GM18867 (cell line): ENCODE measurements around the gene SLC35B1.
"Not testable (repeated sequence)": the region's sequence is repeated elsewhere in the genome, so short reads cannot be mapped to it uniquely, and the experiment has no call there.

Experiments used
- ATAC-seq: cut with Tn5 transposase; IDR thresholded peaks from one replicate; pipeline ENCODE4 v1.9.1; 2021; ENCODE audit warnings: mild to moderate bottlenecking, moderate library complexity; ENCODE audit not compliant: unreplicated experiment

The SLC35B1 gene

GRCh38 chr17:49734515-49735490, 27.0 kb upstream of the SLC35B1 start:
- no peak for ATAC-seq

- ATAC-seq = no peak
These were observed 23.7 kb upstream of the SLC35B1 start for GRCh38 chr17:49731435-49731831.

DNA sequence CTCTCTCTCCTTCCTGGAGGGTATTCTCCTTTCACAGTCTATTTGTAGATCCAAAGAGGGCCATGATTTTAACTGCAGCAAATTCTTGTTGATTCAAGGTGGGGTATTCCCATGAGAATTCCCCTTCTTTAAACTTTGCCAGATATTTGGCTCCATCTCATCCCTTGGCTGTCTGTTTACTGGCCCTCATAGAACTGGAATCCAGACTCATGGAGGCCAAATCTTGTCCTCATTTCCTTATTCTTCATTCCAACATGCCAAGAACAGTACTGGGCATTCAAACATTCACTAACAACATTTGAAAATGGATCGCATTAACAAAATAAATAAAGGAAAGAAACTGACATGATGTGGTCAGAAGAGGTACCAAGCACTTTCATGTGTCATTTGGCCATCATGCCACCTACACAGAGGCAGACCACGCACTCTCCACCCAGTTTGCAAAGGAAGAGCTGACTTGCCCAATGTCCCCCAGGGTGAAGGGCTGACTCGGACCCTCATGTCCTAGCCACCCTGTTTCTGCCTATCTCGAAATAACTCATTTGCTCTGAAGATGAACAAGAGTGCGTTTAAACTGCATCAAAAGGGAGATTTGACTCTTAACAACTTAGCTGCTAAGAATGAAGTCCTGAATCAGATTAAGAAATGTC, 23.1 kb upstream of the SLC35B1 start:
- ATAC-seq = no peak

GRCh38 chr17:49730078-49730784, 22.5 kb upstream of the SLC35B1 start:
- ATAC-seq = no peak

DNA sequence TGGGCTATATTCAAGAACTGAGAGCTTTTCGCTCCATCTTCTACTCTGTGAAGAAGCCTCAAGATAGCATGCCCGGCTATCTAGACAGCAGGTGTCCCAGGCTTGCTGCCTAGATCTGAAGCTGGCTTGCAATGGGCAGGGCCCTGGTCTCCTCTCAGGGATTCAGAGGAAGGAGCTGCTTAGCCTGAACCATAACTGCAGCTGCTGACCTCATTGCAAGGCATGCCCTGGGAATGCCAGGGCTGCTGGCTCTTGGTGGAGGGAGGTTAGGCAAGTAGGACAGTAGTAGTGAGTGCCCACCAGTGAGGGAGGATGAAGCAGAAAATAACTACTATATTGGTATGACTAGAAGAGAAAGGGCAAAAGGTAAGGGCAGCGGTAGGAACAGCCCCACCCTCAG, 21.3 kb upstream of the SLC35B1 start:
- ATAC-seq = no peak

- no peak for ATAC-seq
These were observed 20.7 kb upstream of the SLC35B1 start for GRCh38 chr17:49728425-49728824.

- no peak for ATAC-seq
These were observed 19.6 kb upstream of the SLC35B1 start for GRCh38 chr17:49727380-49727779.

GRCh38 chr17:49725452-49726130, 17.8 kb upstream of the SLC35B1 start:
- ATAC-seq = no peak

GRCh38 chr17:49724552-49724951, 16.8 kb upstream of the SLC35B1 start:
- not testable (repeated sequence) for ATAC-seq

DNA sequence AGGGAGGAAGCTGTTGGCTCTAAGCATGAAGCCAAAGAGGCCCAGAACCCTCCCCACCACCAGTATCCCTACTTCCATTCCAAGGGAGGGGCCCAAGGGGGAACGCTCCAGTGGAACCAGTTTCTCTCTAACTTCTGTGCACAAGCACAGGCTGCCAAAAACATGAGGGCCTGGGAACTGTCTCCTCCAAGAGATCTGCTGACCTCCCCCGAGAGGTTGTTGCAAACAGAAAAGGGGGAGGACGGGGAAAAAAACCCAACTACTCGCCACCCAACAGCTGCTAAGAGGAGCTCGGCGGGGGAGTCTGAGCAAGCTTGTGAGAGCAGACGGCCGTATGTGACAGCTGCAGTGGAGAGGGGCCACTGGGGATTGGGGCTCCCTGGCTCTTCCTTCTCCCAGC, 15.7 kb upstream of the SLC35B1 start:
- ATAC-seq = no peak

DNA sequence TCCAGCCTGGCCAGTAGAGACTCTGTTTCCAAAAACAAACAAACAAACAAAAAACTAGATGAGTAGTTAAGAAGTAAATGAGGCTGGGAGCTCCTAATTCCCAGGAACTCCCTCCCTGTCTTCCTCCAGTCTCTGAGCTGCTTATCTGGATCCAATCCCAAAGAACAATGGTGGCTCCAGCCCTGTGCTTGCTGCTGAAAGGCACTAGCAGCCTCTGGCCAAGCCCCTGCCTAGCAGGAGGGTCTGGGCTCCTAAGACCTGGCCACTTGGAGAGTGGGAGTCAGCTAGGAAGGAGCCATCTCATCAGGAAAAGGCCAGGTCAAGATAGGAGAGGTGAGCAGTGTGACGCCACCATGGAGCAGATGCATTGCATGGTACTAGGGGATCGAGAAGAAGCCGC, 14.3 kb upstream of the SLC35B1 start:
- ATAC-seq = no peak

DNA sequence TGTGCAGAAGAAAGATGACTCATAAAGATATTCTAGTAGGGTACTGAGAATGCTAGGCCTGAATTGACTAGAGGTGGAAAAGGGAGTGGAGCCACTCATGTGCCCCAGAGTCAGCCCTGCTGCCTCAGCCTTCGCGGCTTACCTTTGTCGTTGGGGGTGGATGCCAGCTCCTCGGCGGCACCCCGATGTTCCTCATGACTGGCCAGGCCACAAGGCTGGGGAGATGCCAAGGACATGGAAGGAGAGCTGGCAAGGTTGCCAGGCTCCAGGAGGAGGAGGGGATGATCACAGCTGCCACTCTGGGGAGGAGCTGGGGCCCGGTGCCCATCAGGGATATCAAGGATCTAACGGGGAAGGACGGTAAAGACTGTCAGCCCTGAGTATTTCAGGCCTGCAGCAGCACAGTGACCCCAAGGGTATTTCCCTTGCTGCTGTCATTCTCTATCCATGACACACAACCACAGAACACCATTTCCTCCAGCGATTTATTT, 9.7 kb upstream of the SLC35B1 start:
- ATAC-seq = no peak

- ATAC-seq = no peak
These were observed 9.1 kb upstream of the SLC35B1 start for GRCh38 chr17:49716668-49717364.

DNA sequence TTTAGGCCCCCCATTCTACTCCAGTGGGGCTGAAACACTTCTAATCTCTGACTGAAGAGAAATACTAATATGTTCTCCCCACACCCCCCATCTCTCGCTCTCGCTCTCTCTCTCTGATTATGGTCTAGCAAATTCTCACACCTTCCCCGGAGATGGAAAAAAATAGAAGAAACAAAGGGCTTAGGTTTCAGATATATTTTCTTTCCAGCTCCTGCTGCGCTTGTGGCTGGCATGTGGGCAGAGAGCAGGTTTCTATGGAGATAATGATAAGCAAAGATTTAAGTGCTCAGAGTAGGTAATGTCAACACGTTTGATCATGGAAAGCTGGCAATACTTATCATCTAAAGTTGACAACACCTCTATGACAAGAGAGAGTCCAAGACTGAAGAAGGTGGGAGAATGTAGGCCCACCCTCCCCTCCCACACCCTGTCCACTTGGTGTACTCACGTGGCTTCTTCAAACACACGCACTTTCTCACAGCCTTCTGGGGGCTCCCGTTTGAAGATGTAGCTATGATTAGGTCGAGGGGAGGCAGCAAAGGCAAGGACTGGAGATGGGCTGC, 8.0 kb upstream of the SLC35B1 start:
- no peak for ATAC-seq

GRCh38 chr17:49715216-49715615, 7.5 kb upstream of the SLC35B1 start:
- no peak for ATAC-seq

DNA sequence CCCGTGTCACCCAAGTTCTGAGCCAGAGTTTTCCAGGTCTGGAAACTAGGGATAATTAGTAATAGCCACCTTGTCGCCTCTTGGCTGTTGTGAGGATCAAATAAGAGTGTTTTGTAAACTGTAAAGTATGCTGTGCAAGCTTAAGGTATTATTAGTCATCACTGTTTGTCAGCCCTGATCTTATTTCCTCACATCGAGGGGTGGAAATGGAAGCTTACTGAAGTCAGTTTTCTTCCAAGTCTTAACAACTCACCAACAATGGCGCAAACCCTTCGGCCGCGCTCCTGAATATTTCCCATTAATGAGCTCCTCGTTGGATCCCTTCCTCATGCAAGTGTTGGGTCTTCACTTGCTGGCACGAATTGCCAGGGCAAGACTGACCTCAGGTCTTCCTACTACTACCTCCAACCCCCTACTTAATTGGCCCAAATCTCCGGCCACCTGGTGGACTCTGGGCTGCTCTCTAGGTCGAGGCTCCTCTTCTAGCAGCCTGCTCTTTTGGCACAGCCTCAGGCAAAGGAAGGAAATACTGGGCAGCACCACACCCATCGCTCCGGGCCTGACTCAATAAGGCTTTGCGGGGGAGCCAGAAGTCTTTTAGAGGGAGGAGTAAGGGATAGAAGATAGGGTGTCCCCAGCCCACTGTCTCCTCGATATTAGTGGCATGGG, 885 bp upstream of the SLC35B1 start:
- ATAC-seq = no peak

GRCh38 chr17:49707246-49707607, 537 bp downstream of the SLC35B1 start:
- no peak for ATAC-seq

GRCh38 chr17:49705254-49705653, 2.5 kb downstream of the SLC35B1 start:
- no peak for ATAC-seq

DNA sequence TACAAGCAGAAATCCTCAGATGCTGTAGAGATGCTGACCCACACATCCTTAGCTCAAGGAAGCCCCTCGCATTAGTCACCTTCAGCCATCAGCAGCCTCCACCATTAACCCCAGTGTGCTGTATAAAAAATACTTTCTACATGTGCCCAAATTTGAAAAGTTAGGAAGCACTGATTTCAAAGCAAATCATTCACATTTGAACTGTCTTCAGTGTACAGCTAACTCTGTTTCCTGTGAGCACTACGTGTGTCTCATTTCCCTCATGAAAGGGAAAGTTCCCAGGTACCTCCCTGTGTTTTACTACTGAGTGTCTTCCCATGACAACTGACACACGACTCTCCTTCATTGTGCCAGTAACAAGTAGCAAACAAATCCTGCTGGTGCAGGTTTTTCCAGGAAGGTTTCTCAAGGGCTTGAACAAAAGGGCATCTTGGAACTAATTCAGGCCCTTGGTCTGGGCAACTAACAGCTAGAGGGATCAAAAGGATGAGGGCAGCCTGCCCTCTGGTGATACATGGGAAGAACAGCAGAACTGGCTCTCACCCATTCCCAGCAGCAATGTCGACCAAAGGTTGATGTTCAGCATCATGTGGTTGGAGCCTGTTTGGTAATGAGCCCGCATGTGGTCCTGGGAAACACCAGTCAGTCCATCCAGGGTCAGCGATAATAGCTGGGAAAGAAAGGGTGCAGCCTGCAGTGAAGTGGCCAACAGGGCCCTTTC, 4.0 kb downstream of the SLC35B1 start:
- no peak for ATAC-seq
